DOHH2 (cell line): ENCODE data around the gene AMOT.

ENCODE experiments used
- H3F3A ChIP-seq: fragments of 200-600 bp; sonication (generic), shearing (Covaris generic); 2 replicates; pipeline ENCODE4 v1.6.0; 2016; ENCODE audit warnings: antibody characterized with exemption, mild to moderate bottlenecking; ENCODE audit not compliant: control insufficient read depth, insufficient read depth
- H3K27ac ChIP-seq: fragments of 200-600 bp; sonication (generic); 2 replicates; pipeline ENCODE4 v1.5.1; 2014; ENCODE audit warnings: low read depth, mild to moderate bottlenecking, low read length, moderate library complexity
- H3K27me3 ChIP-seq: fragments of 200-600 bp; sonication (generic); 2 replicates; pipeline ENCODE4 v1.6.1; 2014; ENCODE audit warnings: mild to moderate bottlenecking, low read length, mixed read lengths; ENCODE audit not compliant: control insufficient read depth
- H3K36me3 ChIP-seq: fragments of 200-600 bp; sonication (generic); 2 replicates; pipeline ENCODE4 v1.6.1; 2014; ENCODE audit warnings: mild to moderate bottlenecking, low read length, moderate library complexity, mixed read lengths; ENCODE audit not compliant: control insufficient read depth
- H3K4me1 ChIP-seq: fragments of 200-600 bp; sonication (generic); 2 replicates; pipeline ENCODE4 v1.6.1; 2014; ENCODE audit warnings: mild to moderate bottlenecking, low read length, mixed read lengths; ENCODE audit not compliant: control insufficient read depth
- H3K4me2 ChIP-seq: fragments of 200-600 bp; sonication (generic); 2 replicates; pipeline ENCODE4 v1.6.0; 2014; ENCODE audit warnings: mild to moderate bottlenecking, low read length, moderate library complexity
- H3K4me3 ChIP-seq: fragments of 200-600 bp; sonication (generic); 2 replicates; pipeline ENCODE4 v1.5.1; 2014; ENCODE audit warnings: mild to moderate bottlenecking, low read length, mixed read lengths
- H3K79me2 ChIP-seq: fragments of 200-600 bp; sonication (generic); 2 replicates; pipeline ENCODE4 v1.6.1; 2014; ENCODE audit warnings: mild to moderate bottlenecking, low read length, mixed read lengths; ENCODE audit not compliant: control insufficient read depth
- H3K9me2 ChIP-seq: fragments of 200-600 bp; sonication (generic); replicated peaks from 2 replicates; pipeline ENCODE4 v1.6.1; 2014; ENCODE audit warnings: mild to moderate bottlenecking, low read length, mixed read lengths; ENCODE audit not compliant: control insufficient read depth
- H3K9me3 ChIP-seq: fragments of 200-600 bp; sonication (generic); 2 replicates; pipeline ENCODE4 v1.6.1; 2014; ENCODE audit warnings: antibody characterized with exemption, low read length, mixed read lengths; ENCODE audit not compliant: control insufficient read depth, insufficient read depth
- H4K20me1 ChIP-seq: fragments of 200-600 bp; sonication (generic); 2 replicates; pipeline ENCODE4 v1.6.0; 2014; ENCODE audit warnings: low read depth, mild to moderate bottlenecking, antibody characterized with exemption, low read length, moderate library complexity; ENCODE audit not compliant: control insufficient read depth, insufficient read depth
- EZH2phosphoT487 ChIP-seq: fragments of 200-600 bp; sonication (generic); IDR thresholded peaks from 2 replicates; pipeline ENCODE4 v1.6.1; 2017; ENCODE audit warnings: borderline replicate concordance, mild to moderate bottlenecking, antibody characterized with exemption, low read length, moderate library complexity, mixed read lengths
- TF ChIP-seq, protein P1 (sequence below): fragments of 200-600 bp; sonication (generic); IDR thresholded peaks from one replicate; pipeline ENCODE4 v1.5.1; 2014; ENCODE audit warnings: antibody characterized with exemption, mild to moderate bottlenecking, low read depth, low read length; ENCODE audit not compliant: poor library complexity, severe bottlenecking

Gene AMOT

DNA sequence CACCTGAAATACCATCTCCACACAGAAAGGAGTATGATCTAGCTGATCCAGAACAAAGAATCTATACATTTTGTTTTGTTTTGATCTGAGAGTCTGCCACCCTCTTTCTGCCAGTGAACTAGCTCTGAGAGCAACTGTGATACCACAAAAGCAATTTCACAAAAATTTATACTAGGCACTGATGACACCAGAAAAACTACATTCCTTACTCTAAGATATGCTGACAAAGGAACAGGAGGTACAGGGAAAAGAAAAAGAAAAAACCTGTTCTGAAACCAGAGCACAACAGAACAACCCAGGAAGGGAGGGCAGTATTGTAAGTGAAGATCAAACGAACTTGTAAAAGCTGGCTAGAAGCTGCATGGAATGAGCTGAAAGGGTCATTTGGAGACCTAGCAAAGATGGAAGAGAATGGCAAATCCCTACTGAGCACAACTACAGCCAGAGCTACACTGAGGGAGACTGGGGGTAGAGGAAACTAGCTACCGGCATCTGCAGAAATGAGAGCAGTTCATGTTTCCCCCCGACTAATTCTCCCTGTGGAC is 31.9 kb downstream of the AMOT start:
- H3K27ac ChIP-seq = no peak overlapping the region
- H4K20me1 ChIP-seq = no peaks in the 10 kb centered on the region
- TF ChIP-seq EZH2phosphoT487 = no peak
- TF ChIP-seq, protein P1, sequence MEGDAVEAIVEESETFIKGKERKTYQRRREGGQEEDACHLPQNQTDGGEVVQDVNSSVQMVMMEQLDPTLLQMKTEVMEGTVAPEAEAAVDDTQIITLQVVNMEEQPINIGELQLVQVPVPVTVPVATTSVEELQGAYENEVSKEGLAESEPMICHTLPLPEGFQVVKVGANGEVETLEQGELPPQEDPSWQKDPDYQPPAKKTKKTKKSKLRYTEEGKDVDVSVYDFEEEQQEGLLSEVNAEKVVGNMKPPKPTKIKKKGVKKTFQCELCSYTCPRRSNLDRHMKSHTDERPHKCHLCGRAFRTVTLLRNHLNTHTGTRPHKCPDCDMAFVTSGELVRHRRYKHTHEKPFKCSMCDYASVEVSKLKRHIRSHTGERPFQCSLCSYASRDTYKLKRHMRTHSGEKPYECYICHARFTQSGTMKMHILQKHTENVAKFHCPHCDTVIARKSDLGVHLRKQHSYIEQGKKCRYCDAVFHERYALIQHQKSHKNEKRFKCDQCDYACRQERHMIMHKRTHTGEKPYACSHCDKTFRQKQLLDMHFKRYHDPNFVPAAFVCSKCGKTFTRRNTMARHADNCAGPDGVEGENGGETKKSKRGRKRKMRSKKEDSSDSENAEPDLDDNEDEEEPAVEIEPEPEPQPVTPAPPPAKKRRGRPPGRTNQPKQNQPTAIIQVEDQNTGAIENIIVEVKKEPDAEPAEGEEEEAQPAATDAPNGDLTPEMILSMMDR = no peak
- H3K4me3 ChIP-seq = no peak overlapping the region
- no peaks in the 10 kb centered on the region for H3K36me3 ChIP-seq
- no peaks in the 10 kb centered on the region for H3F3A ChIP-seq
- no peaks in the 10 kb centered on the region for H3K9me2 ChIP-seq
- no peak overlapping the region for H3K4me2 ChIP-seq
- H3K27me3 ChIP-seq = no peaks in the 10 kb centered on the region
- no peaks in the 10 kb centered on the region for H3K4me1 ChIP-seq
- H3K9me3 ChIP-seq = no peaks in the 10 kb centered on the region
- no peaks in the 10 kb centered on the region for H3K79me2 ChIP-seq

DNA sequence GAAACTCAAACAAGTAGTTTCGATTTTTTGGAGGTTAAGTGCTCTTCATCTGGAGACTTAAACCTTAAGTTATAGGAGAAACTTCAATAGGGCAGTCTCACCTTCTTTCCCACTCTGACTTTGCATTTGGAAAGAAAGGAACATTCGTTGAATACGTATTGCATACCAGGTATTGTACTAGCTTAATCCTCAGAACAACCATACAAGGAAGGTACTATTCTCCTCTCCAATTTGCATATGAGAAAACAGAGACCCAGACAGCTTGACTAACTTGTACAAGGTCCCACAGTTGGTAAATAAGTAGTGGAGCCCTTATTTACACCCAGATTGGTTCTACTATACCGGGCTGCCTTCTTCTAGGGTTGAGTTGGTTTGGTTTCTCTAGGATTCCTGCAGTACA is 32.6 kb downstream of the AMOT start:
- no peaks in the 10 kb centered on the region for H3K9me2 ChIP-seq
- no peak overlapping the region for H3K4me2 ChIP-seq
- H3F3A ChIP-seq = no peaks in the 10 kb centered on the region
- H3K4me1 ChIP-seq = no peaks in the 10 kb centered on the region
- H3K27ac ChIP-seq = no peak overlapping the region
- no peaks in the 10 kb centered on the region for H3K27me3 ChIP-seq
- H3K36me3 ChIP-seq = no peaks in the 10 kb centered on the region
- no peaks in the 10 kb centered on the region for H4K20me1 ChIP-seq
- H3K79me2 ChIP-seq = no peaks in the 10 kb centered on the region
- no peak overlapping the region for H3K4me3 ChIP-seq
- TF ChIP-seq EZH2phosphoT487 = no peak
- TF ChIP-seq, protein P1 = no peak
- H3K9me3 ChIP-seq = no peaks in the 10 kb centered on the region

DNA sequence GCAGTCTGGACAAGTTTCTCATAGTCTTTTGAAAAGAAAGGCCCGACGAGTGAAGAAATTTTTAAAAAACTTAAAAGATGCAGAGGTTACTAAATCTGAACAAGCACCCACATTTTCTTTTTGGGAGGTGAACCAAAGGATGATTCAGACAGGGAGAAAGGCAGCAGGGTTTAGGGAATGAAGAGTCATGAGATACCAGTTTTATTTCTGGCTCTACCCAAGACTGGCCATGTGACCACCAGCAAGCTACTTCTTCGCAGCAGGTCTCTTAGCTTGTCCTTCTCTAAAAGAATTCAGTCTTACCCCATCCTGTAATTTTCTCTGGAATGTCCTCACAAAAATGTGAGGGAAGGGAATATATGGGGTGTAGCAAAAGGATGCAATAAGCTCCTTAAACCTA is 37.6 kb downstream of the AMOT start:
- Histone ChIP-seq H3K27ac (no peak overlapping the region), H3K27me3 (no peaks in the 10 kb centered on the region), H3K4me3 (no peak overlapping the region), H3K36me3 (no peaks in the 10 kb centered on the region), H3F3A (no peaks in the 10 kb centered on the region), H3K79me2 (no peaks in the 10 kb centered on the region), H3K4me2 (no peak overlapping the region), H3K9me3 (no peaks in the 10 kb centered on the region), H4K20me1 (no peaks in the 10 kb centered on the region), H3K4me1 (no peaks in the 10 kb centered on the region), H3K9me2 (no peaks in the 10 kb centered on the region)
- TF ChIP-seq EZH2phosphoT487 = no peak
- TF ChIP-seq, protein P1 = no peak
